GM12878 (cell line): ENCODE data around the gene TP53INP2. TPM values are rescaled to one million over a fixed set of nuclear protein-coding genes. Genes with fewer than 3 reads are reported as not detected.

Experiments
- ATAC-seq: fragments of 200-7000 bp; cut with Tn5 transposase; 3 replicates; pipeline ENCODE4 v1.9.1; 2020; ENCODE audit warnings: mild to moderate bottlenecking, moderate library complexity
- BruUV-seq: library from RNA; stranded (reverse); fragments of 400-500 nt; replicated peaks from 2 replicates; lab custom pipeline; 2021; lab: Mats Ljungman, UMichigan
- CTCF ChIA-PET: fragments of 300-600 bp; sonication (Branson Sonifier 250); formaldehyde crosslinking; extraction: SDS; loops from one replicate; lab custom pipeline; 2021; ENCODE audit warnings: inconsistent platforms; lab: Yijun Ruan, JAX
- POLR2A ChIA-PET: fragments of 350-600 bp; formaldehyde crosslinking; extraction: SDS; loops from one replicate; lab custom pipeline; 2021; ENCODE audit warnings: inconsistent platforms; lab: Charles Lee
- RAD21 ChIA-PET: fragments of 300-600 bp; sonication (Branson Sonifier 250); formaldehyde crosslinking; loops from one replicate; lab custom pipeline; 2023; ENCODE audit warnings: antibody characterized with exemption; ENCODE audit not compliant: unreplicated experiment; lab: Charles Lee
- SMC1A ChIA-PET: fragments of 300-600 bp; sonication (Branson Sonifier 250); formaldehyde crosslinking; loops from one replicate; lab custom pipeline; 2023; ENCODE audit not compliant: unreplicated experiment, uncharacterized antibody; lab: Charles Lee
- DNase-seq: peaks from one replicate; pipeline ENCODE4 v3.0.0-alpha.2; 2011; ENCODE audit warnings: low read depth, low spot score
- FAIRE-seq: peaks from 3 replicates; lab custom pipeline; 2011; peaks lifted over from hg19 to GRCh38; lab: Jason Lieb, UNC
- H2AFZ ChIP-seq: 2 replicates; pipeline ENCODE4 v1.6.0; 2011; ENCODE audit warnings: low read depth, low read length, control low read depth; ENCODE audit not compliant: control insufficient read depth
- H3K27ac ChIP-seq: 2 replicates; pipeline ENCODE4 v1.5.1; 2011; ENCODE audit warnings: control low read depth; ENCODE audit not compliant: control insufficient read depth, insufficient read depth
- H3K27me3 ChIP-seq, 2 experiments: replicated peaks in 1 of 2; 2 replicates each; pipeline versions ENCODE4 v1.6.0 to v1.6.1; 2011; ENCODE audit warnings: low read length in 1 of 2; ENCODE audit not compliant: control insufficient read depth in 2 of 2, insufficient read depth in 2 of 2
- H3K36me3 ChIP-seq, 2 experiments: 2 replicates each; pipeline ENCODE4 v1.5.1; 2011; ENCODE audit warnings: low read length in 1 of 2; ENCODE audit not compliant: control insufficient read depth in 2 of 2, insufficient read depth in 2 of 2
- H3K4me1 ChIP-seq: 2 replicates; pipeline ENCODE4 v1.6.1; 2011; ENCODE audit warnings: mild to moderate bottlenecking, low read length, moderate library complexity, mixed read lengths; ENCODE audit not compliant: control insufficient read depth, insufficient read depth
- H3K4me2 ChIP-seq: 2 replicates; pipeline ENCODE4 v1.6.0; 2011; ENCODE audit warnings: control low read depth; ENCODE audit not compliant: control insufficient read depth, insufficient read depth
- H3K4me3 ChIP-seq: fragments of 200-600 bp; sonication (generic); 2 replicates; pipeline ENCODE4 v1.5.1; 2016
- H3K79me2 ChIP-seq: 2 replicates; pipeline ENCODE4 v1.6.0; 2011; ENCODE audit warnings: low read length; ENCODE audit not compliant: control insufficient read depth, insufficient read depth
- H3K9ac ChIP-seq: 2 replicates; pipeline ENCODE4 v1.8.0; 2011; ENCODE audit warnings: low read length, control low read depth, mixed read lengths; ENCODE audit not compliant: control insufficient read depth, insufficient read depth
- H3K9me3 ChIP-seq: replicated peaks from 3 replicates; pipeline ENCODE4 v1.5.1; 2011; ENCODE audit warnings: mild to moderate bottlenecking, low read length; ENCODE audit not compliant: control insufficient read depth, insufficient read depth
- H4K20me1 ChIP-seq: 2 replicates; pipeline ENCODE4 v1.6.0; 2011; ENCODE audit not compliant: control insufficient read depth, insufficient read depth
- CBX5 ChIP-seq: sonication (generic); IDR thresholded peaks from 2 replicates; pipeline ENCODE4 v1.6.1; 2016; ENCODE audit warnings: low read depth, moderate library complexity, mild to moderate bottlenecking, inconsistent platforms
- CREM ChIP-seq: IDR thresholded peaks from 2 replicates; pipeline ENCODE4 v1.6.1; 2014; ENCODE audit warnings: antibody characterized with exemption, low read depth
- EGR1 ChIP-seq, 2 experiments: IDR thresholded peaks; 1 replicate in 1 of 2; 2 replicates in 1 of 2; pipeline ENCODE4 v1.6.1; 2011 to 2012; ENCODE audit warnings: low read depth in 2 of 2, low read length in 2 of 2, borderline replicate concordance in 1 of 2, mild to moderate bottlenecking in 1 of 2, moderate library complexity in 1 of 2
- RBBP5 ChIP-seq: fragments of 200-600 bp; sonication (generic); conservative IDR thresholded peaks from 2 replicates; pipeline ENCODE4 v1.6.1; 2016
- SUZ12 ChIP-seq: fragments of 200-600 bp; sonication (generic); IDR thresholded peaks from one replicate; pipeline ENCODE4 v1.6.1; 2018; ENCODE audit warnings: antibody characterized with exemption, mild to moderate bottlenecking; ENCODE audit not compliant: unreplicated experiment
- TBL1XR1 ChIP-seq: IDR thresholded peaks from 2 replicates; pipeline ENCODE4 v1.6.1; 2012; ENCODE audit warnings: low read depth, low read length, improper control_type of control experiment
- TCF7 ChIP-seq: IDR thresholded peaks from 2 replicates; pipeline ENCODE4 v1.6.1; 2014; ENCODE audit warnings: antibody characterized with exemption, borderline replicate concordance
- ZNF592 ChIP-seq: fragments of 450-650 bp; IDR thresholded peaks from 2 replicates; pipeline ENCODE4 v1.6.1; 2017; ENCODE audit warnings: mild to moderate bottlenecking, moderate library complexity
- ZNF622 ChIP-seq: fragments of 450-650 bp; IDR thresholded peaks from 2 replicates; pipeline ENCODE4 v1.6.1; 2017; ENCODE audit warnings: mild to moderate bottlenecking, inconsistent platforms
- whole genome bisulfite sequencing: methylation state at CpG from one replicate; pipeline ENCODE4 v1.1.6; 2016; ENCODE audit warnings: low lambda C conversion rate; ENCODE audit not compliant: insufficient replicate concordance, insufficient coverage; ENCODE audit errors: missing lambda C conversion rate; 5-methylcytosine and 5-hydroxymethylcytosine counted together
- in situ Hi-C: fragments of 300-500 bp; cut with MboI; formaldehyde crosslinking; loops from 9 replicates; pipeline ENCODE4 v1.14.3; 2018; ENCODE audit warnings: mixed read lengths
- intact Hi-C: fragments of 100-400 bp; cut with micrococcal nuclease; formaldehyde crosslinking; loops from one replicate; pipeline ENCODE4 v1.14.2; 2022; ENCODE audit not compliant: unreplicated experiment
- polyA plus RNA-seq, 11 experiments: library from polyadenylated mRNA; depleted of rRNA in 4 of 11; unstranded in 6 of 11; stranded (reverse) in 5 of 11; fragments of >200 nt; fragmentation: Nextera tagmentation in 4 of 11; fragmentation: Illumina TruSeq in 1 of 11; extraction: Ambion mirVana in 4 of 11; extraction: Trizol in 1 of 11; gene quantifications; 1 replicate in 1 of 11; 2 replicates in 10 of 11; pipeline versions ENCODE4 v1.2.1 to v1.2.3, GENCODE V29; 2011 to 2016; ENCODE audit warnings: inconsistent platforms in 2 of 11, missing spikeins in 2 of 11, low read depth in 1 of 11
- total RNA-seq, 4 experiments: library from RNA; depleted of rRNA in 3 of 4; stranded (reverse); fragments of >200 nt in 3 of 4; fragmentation: Illumina TruSeq in 1 of 4; extraction: Trizol in 1 of 4; gene quantifications; 2 replicates each; pipeline versions ENCODE4 v1.2.1 to v1.2.3, GENCODE V29; 2013 to 2021
- TF ChIP-seq, protein P1 (sequence below): IDR thresholded peaks from 2 replicates; pipeline ENCODE4 v1.6.1; 2012; ENCODE audit warnings: low read depth, low read length, improper control_type of control experiment
- TF ChIP-seq, protein P2 (sequence below): IDR thresholded peaks from 2 replicates; pipeline ENCODE4 v1.6.1; 2011; ENCODE audit warnings: low read depth, mild to moderate bottlenecking, low read length, moderate library complexity, borderline replicate concordance; ENCODE audit errors: extremely low read depth

Gene TP53INP2
- total and polyA plus RNA-seq, 10 of the 15 experiments (the other 5 are each of a cell fraction or from before 2014, with no cell fraction given): 2.8 to 16.0 (median 4.0) TPM

- CTCF ChIA-PET: interaction anchor here (0.7 to 10.2 kb wide), 29 partner anchors 10 to 394 kb away, joined by 3 to 118 read pairs (median 5); partner anchors contain the start of genes DYNLRB1 and MAP1LC3A
- in situ Hi-C loops (no loop called here), intact Hi-C loops (loop anchor here (5.0 kb wide), 1 partner anchor 395 kb away; no protein-coding TSS in a partner anchor)
- no peaks in the 10 kb centered on the region for H3K9me3 ChIP-seq
- ATAC-seq (no peak), FAIRE-seq (no peak), DNase-seq (no peak)
- H3K4me2 ChIP-seq: no peak overlapping the region
- 89% methylated on average over 3 of the region's 3 CpGs for WGBS
- BruUV-seq: no TSS peak
- H3K27me3 ChIP-seq: no peaks in the 10 kb centered on the region
- no peak overlapping the region; the same call in 1 of the 2 replicates for H3K9ac ChIP-seq
- POLR2A ChIA-PET: interaction anchor here (1.1 to 2.5 kb wide), 2 partner anchors 12 to 368 kb away, joined by 4 to 8 read pairs; no protein-coding TSS in a partner anchor
- no peak overlapping the region for H3K4me3 ChIP-seq
- peaks cover 4% of the 10 kb centered on the region for H3K79me2 ChIP-seq
- H3K4me1 ChIP-seq: peaks cover 15% of the 10 kb centered on the region; the same call in 1 of the 2 replicates
- RAD21 ChIA-PET: interaction anchor here (0.7 to 7.0 kb wide), 21 partner anchors 12 to 397 kb away, joined by 3 to 112 read pairs (median 6); partner anchors contain the start of genes DYNLRB1 and PIGU
- TF ChIP-seq, protein P1, sequence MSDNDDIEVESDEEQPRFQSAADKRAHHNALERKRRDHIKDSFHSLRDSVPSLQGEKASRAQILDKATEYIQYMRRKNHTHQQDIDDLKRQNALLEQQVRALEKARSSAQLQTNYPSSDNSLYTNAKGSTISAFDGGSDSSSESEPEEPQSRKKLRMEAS: no peak
- TF ChIP-seq TBL1XR1 (no peak), ZNF622 (no peak), RBBP5 (no peak), EGR1 (IDR thresholded peaks at IDR 0.05; ENCODE audit: borderline replicate concordance in 1 of 2, low read depth in 2 of 2, low read length in 2 of 2) (no peak), CBX5 (no peak), TCF7 (no peak), CREM (no peak), SUZ12 (no peak), ZNF592 (no peak)
- TF ChIP-seq, protein P2, sequence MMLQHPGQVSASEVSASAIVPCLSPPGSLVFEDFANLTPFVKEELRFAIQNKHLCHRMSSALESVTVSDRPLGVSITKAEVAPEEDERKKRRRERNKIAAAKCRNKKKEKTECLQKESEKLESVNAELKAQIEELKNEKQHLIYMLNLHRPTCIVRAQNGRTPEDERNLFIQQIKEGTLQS: no peak
- no peaks in the 10 kb centered on the region; a peak in 1 of 4 replicates for H3K36me3 ChIP-seq
- H4K20me1 ChIP-seq: no peaks in the 10 kb centered on the region
- H3K27ac ChIP-seq: no peak overlapping the region
- SMC1A ChIA-PET: interaction anchor here (0.8 to 13.1 kb wide), 21 partner anchors 13 to 516 kb away, joined by 3 to 146 read pairs (median 6); partner anchors contain the start of genes ASIP and DYNLRB1
- H2AFZ ChIP-seq: no peak overlapping the region
Observed at GRCh38 chr20:34706912-34707784, 3.0 kb downstream of the TP53INP2 start.
